Stomach (tissue), 4 donors: ENCODE results near the gene CUL4A.

Experiments
- EP300 ChIP-seq: sonication (generic); formaldehyde crosslinking; IDR thresholded peaks from one replicate; pipeline ENCODE4 v1.6.1; 2017; ENCODE audit warnings: antibody characterized with exemption
- POLR2A ChIP-seq, 4 donors: fragments of 450-650 bp; IDR thresholded peaks; one replicate each; pipeline ENCODE4 v1.6.1; 2016; ENCODE audit warnings: antibody characterized with exemption in 4 of 4, control low read depth in 2 of 4, mild to moderate bottlenecking in 1 of 4, moderate library complexity in 1 of 4
- POLR2AphosphoS5 ChIP-seq, 3 donors: sonication (generic); formaldehyde crosslinking; IDR thresholded peaks; one replicate each; pipeline ENCODE4 v1.6.1; 2016; ENCODE audit warnings: antibody characterized with exemption in 3 of 3
- TF ChIP-seq, protein P1 (sequence below), 7 experiments: fragments of 450-650 bp in 4 of 7; fragments of 200-600 bp in 3 of 7; sonication (generic) in 3 of 7; IDR thresholded peaks; one replicate each; pipeline ENCODE4 v1.5.1; 2016 to 2019; ENCODE audit warnings: antibody characterized with exemption in 7 of 7, control low read depth in 2 of 7, mild to moderate bottlenecking in 1 of 7

DNA sequence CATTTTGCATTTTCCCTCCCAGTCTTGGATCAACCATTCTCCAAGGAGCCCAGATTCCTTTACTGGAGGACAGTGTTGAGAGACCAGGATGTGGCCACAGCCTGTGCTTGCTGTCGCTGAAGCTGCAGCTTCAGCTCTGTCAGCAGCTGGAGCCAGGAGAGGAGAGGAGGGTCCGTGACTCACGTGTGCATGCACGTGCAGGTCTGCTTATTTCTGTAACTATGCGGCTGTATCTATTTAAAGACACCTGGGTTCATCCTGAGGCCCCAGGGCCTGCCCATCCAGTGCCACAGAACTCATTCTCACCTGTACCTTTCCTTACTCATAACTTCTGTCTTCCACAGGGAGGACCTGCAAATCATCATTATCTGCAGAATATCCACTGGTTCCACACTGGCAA, 79.5 kb downstream of the CUL4A start:
- TF ChIP-seq, protein P1, sequence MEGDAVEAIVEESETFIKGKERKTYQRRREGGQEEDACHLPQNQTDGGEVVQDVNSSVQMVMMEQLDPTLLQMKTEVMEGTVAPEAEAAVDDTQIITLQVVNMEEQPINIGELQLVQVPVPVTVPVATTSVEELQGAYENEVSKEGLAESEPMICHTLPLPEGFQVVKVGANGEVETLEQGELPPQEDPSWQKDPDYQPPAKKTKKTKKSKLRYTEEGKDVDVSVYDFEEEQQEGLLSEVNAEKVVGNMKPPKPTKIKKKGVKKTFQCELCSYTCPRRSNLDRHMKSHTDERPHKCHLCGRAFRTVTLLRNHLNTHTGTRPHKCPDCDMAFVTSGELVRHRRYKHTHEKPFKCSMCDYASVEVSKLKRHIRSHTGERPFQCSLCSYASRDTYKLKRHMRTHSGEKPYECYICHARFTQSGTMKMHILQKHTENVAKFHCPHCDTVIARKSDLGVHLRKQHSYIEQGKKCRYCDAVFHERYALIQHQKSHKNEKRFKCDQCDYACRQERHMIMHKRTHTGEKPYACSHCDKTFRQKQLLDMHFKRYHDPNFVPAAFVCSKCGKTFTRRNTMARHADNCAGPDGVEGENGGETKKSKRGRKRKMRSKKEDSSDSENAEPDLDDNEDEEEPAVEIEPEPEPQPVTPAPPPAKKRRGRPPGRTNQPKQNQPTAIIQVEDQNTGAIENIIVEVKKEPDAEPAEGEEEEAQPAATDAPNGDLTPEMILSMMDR (IDR thresholded peaks at IDR 0.05): no peak
- no peak for TF ChIP-seq POLR2A (IDR thresholded peaks at IDR 0.05)
- no peak for TF ChIP-seq POLR2AphosphoS5 (IDR thresholded peaks at IDR 0.05)
- TF ChIP-seq EP300: no peak
